NOMO-1 treated with dmso at 0.1 percent for 144 hours (cell line): ENCODE data around the gene PCDH9.

ENCODE experiments used
- DNase-seq: peaks from one replicate; lab custom pipeline; 2025; ENCODE audit not compliant: unreplicated experiment; lab: John Stamatoyannopoulos, UW

Gene PCDH9

DNA sequence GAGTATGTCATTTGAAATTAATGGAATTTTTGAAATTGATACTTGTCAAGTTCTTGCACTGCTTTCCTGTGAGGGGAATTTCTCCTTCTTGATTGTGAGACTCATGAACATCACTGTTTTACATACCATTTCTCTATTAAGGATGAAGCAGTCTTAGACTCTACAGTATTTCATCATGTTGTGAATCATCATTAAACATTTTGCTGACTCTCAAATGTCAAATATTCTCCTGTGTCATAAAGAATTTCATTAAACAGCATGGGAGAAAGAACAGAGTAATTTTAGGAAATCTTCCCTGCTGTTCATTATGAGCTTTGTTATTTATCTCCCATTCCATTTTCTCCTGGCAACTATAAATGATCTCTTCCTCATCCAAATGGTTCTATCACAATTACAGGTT, 729.0 kb downstream of the PCDH9 start:
- no peak for DNase-seq

DNA sequence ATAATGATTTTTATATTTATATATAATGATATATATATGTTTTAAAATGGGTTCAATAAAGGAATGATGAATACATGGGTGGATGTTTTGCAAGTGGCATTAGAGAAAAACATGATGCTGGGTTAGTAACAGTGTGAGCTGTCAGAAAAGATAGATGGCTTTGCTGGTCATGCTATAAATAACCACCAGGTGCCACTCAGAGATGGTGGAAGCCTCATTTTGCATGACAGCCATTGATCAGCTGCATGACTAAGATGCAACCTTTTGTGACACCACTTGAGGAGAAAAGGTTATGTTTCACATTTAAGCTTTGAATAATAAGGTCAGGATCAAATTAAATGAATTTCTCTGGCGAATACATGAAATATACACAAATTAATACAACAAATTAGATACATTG, 737.7 kb downstream of the PCDH9 start:
- DNase-seq = no peak

DNA sequence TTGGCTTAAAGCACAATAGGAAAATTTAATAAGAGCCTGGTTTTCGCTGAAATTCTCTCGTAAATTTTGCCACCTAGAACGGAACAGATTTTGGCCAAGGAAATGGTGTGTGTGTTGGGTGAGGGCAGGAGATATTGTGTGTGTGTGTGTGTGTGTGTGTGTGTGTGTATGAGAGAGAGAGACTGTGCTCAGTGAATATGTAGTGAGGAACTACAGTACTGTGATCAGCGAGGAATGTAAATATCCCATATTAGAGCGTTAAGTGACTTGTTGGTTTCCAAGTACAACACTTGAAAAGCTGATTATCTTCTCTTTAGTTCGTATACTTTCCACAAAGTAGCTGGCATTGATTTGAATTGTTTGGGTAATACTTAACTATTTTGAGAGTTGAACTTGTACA, 738.9 kb downstream of the PCDH9 start:
- no peak for DNase-seq

DNA sequence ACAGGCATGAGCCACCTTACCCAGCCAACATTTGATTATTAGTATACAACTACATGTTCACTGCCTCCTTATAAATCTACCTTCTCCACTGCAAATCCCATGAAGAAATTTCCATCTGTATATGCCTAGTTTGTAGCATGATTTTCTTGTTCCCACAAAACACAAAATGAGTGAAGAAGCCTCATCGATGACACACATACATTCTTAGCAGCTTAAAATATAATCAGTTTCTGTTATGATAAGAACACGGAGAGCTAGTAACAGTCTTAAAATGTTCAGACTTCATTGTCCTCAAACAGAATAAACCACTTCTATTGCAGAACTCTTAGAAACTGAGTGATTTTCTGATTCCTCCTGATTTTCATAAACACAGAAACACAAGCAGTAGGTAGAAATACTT, 740.5 kb downstream of the PCDH9 start:
- DNase-seq = no peak

DNA sequence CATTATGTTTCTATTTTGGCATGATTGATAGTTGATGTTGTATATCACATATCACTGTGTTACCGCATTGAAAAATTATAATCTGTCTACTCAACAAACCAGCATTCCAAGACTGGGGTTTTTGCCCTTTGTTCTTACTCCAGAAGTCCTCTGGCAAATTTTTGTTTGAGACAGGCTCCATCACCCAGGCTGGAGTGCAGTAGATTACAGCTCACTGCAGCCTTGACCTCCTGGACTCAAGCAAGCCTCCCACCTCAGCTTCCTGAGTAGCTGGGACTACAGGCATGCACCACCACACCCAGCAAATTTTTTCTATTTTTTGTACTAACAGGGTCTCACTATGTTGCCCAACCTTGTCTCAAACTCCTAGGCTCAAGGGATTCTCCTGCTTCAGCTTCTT, 741.0 kb downstream of the PCDH9 start:
- DNase-seq = no peak

DNA sequence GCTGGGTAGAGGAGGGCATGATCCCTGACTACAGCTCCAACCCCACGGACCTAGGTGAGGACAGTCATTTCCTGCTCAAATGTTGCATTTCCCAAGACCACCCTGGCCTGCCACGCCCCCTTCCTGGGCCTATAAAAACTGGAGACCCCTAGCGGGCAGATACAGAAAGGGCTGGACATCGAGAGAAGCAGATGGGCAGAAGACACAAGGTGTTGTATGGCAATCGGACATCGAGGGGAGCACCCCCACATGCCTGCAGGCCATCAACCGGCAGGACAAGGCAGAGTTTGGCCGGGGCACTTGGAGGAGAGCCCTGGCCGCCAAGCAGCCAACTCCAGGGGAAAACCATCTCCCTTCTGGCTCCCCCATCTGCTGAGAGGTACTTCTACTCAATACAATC, 746.4 kb downstream of the PCDH9 start:
- no peak for DNase-seq

DNA sequence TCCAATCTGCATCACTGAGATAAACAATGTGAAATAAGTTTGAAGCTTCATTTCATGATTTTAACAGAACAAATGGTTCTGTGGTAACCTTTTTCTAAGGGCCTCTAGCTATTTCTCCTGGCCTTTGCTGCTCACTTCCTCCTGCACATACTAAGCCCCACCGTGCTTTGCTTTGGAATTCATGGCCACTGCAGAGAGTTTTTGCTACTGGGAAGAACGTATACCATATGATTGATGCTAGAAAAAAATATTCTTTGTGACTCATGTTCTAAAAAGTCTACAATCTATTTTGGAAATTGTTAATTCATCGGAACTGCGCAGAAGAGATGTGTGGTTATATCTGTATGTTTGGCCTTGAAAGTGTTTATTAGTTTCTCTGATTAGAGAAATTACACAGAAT, 747.3 kb downstream of the PCDH9 start:
- no peak for DNase-seq

DNA sequence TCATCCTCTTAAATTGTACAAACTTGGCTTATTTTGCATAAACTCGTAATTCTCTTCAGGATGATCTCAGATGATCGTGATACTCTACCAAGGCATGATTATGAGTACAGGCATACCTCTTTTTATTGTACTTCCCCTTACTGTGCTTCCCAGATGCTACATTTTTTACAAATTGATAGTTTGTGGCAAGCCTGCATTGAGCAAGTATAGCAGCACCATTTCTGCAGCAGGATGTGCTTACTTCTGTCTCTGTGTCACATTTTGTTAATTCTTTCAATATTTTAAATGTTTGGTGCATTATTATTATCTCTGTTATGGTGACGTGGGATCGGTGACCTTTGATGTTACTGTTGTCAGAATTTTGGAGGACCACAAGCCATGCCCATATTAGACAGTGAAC, 752.3 kb downstream of the PCDH9 start:
- DNase-seq = no peak

DNA sequence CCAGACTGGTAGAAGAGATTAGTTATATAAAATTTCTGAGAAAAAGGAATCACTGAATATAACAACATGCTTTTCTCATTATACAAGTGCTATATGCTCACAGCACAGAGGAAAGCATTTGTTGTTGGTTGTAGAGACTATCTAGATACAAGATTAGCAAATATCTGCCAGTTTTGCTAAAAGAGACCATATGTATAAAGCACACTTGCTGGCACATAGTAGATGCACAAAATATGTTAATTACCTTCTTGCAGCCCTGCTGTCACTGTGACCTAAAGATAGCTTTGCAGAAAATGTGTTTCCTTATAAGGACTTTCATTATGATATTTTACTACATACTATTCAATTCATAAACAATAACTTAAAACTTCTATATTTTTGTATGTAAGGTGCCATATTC, 755.1 kb downstream of the PCDH9 start:
- no peak for DNase-seq

DNA sequence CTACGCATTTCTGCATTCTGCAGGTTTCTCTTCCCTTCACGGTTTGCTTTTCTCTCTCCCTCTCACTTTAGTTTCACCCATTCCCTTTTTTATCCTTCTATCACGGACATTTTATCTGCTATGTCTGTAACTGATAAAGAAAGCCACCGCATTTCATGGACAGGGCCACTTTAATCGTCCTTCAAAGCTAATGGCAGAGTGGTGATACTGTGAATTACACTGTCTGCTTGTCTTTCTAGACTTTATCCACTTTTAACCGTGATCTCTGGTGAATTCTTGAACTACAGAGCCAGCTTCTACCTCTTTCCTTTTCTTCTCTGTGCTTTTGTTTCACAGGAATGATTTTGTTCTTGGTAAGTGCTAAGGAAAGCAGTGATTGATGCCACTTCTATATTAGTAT, 760.4 kb downstream of the PCDH9 start:
- DNase-seq = no peak

DNA sequence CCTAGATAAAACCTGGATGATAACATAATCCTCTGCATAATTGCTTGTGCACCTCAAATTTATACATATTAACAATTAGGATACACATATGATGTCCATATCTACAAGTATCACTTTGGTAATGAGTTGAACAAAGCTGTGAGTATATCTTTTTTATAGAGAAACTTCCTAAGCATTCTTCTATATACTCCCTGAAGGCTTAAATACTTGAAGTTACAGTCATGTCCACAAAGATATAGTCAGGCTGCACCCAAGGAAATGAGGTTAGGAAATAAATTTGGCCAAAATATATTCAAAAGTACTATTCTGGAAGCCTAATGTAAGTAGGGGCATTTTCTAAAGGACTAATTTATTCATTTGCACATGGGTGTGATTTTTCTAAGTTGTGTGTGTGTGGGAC, 761.5 kb downstream of the PCDH9 start:
- DNase-seq = no peak

DNA sequence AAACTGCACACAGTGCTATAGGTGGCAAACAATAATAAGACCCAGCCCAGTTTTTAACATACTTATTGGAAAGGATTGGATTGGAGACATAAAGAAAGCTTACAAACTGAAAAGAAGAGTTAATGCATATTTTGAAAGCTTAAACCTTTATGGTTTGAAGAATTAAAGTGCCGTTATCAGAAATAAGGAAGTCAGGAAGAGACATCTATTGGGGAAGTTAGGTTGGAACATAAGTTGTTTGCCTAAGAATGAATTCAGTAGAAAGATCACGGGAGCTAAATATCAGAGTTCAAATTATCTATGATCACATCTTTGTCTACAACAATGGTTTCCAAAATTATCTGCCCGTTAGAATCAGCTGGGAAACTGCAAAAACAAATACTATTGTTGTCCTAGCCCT, 767.9 kb downstream of the PCDH9 start:
- DNase-seq = no peak

DNA sequence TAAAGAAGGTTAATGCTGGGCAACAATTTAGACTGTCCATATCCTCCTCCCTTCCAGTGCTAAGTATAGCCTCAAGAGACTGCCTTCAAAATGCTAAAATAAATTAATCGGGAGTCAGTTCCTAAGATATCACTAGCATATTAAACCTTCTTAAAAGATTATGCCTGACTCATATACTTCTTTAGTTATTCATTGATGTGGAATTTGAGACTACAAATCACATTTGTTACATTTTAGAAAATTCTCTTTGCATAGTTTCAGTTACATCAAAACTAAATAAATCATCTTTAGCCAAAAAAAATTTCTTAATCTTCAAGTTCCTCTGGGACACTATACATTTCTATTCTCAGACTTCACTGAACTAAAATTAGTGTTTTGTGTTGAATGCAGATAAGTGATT, 769.1 kb downstream of the PCDH9 start:
- DNase-seq = no peak

DNA sequence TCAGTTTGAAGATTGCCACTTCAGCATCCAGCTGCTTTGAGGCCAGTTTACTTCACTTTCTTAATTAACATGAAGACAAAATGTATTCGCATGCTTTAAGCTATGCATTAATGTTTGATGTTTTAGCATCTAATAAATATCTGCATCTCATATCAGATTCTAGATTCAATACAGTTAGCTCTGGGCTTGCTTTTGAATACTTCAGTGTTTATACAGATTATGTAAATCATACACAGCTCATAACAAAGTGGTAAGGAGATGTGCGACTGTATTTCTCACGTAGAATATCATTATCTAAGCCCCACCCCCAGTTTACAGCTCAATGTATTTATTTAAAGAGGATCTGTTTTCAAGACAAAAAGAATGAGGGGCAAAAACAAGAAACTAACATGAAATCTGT, 770.5 kb downstream of the PCDH9 start:
- DNase-seq = no peak

DNA sequence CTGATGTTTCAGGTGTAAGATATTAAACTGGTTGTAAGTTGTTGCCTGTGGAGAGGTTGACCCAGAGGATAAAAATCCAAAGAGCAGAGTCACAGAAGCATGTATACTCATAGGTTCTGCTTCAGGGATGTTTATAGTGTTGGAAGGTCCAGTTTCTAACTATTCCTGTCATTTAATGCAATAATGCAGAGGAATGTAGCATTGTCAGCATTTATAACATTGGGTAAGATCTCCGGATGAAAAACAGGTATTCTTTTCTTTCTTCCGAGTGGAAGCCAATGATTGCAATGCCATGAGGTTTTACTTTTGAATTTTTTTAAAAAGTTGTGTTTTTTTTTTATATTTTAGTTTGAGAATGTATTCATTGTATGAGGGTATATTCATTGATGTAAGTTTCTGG, 771.0 kb downstream of the PCDH9 start:
- no peak for DNase-seq

DNA sequence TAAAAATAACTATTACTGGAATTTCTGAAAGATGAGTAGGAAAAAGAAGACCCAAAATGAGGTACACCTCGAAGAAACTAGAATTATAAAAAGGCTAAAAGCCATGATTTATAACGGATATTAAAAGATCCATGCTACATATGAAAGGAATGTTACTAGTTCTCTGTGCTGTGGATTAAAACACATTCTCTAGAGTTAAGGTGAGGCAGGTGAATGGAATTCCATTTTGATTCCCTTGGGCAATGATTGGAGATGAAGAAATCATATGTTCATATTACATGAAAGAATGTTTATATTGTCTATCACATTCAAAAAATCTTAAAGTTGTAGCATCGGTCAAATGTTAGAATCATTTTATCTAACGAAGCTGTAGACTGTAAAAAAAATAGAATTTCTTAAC, 783.7 kb downstream of the PCDH9 start:
- DNase-seq = no peak

DNA sequence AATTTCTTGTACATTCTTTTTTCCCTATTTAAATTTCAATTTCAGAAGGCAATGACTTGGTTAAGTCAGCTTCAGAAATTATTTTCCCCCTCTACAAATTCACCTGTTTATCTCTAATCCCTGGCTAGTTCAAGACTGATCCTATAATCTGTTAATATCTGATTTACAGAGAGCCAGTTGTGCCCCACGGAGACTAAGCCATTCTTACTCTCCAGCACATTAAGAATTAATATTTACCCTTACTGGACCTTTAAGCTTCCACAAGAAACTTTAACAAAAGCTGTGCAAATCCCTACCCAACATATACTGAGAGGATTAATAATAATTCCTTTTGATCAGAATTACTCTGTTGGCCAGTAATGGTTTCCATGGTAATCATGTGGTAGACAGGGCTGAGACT, 786.2 kb downstream of the PCDH9 start:
- no peak for DNase-seq

DNA sequence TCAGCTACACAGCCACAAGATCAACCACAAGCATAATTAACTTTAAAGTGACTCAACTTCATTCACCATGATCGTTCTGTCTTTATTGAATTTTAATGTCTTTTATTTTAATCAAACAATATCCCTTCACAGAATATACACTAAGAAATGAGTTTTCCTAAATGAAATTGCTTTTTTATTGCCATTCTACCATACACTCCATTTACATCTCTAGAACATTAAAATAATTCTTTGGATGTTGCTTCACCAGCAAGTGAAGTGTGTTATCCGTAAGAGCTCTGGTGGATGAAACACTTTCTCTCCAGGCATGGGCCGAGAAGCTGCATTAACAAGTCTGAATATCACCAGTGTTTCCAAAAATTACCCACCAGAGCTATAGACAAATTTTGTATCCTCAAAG, 789.2 kb downstream of the PCDH9 start:
- no peak for DNase-seq

DNA sequence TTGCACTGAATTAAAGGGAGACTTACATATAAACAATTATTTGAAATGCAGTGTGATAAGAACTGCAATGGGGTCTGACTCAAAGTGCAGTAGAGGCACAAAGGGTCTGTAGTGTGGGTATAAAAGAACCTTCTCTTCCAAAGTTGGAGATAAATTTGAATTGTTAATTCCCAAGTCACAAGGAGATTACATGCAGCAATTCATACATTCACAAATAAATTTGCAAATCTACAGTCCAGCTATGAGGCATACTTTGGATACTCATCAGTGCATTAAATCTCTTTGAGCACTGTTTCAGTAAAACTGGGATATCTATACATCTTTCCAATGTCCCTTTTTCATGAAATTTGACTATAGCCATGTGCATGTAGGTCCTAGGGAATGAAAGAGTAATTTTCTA, 799.4 kb downstream of the PCDH9 start:
- DNase-seq = no peak

DNA sequence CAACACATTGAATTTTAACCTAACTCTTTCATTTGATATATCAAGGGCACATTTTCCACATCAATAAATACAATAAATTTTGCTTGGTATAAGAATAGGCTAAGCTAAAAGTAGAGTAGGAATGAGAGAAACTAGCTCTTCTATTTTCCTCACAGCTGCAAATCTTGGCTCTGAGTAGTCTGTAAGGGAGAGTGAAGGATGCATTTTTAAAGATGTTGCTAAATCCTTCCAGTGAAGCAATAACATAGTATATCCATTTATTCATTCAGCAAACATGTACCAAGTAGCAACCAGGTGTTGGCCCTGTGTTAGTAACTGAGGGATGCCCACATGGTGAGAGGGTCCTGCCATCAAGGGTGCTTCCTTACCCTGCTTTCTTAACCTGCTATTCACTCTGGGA, 799.9 kb downstream of the PCDH9 start:
- no peak for DNase-seq

DNA sequence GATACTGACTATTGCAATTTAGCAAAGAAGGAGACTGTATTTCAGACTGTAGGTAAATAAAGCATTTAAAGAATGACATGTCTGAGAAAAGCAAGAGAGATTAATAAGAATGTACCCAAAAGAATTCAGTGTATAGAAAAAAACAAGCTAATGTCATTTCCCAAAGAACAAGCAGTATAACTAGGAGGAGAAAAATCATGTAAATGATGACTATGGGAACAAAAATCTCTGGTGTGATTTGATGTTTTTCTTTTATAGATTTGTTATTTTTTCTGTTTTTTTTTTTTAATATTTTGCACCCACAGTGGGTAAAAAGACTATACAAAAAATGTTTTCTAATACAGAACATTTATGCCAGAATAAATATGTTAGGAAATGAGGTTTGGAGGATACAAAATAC, 801.0 kb downstream of the PCDH9 start:
- DNase-seq = no peak

DNA sequence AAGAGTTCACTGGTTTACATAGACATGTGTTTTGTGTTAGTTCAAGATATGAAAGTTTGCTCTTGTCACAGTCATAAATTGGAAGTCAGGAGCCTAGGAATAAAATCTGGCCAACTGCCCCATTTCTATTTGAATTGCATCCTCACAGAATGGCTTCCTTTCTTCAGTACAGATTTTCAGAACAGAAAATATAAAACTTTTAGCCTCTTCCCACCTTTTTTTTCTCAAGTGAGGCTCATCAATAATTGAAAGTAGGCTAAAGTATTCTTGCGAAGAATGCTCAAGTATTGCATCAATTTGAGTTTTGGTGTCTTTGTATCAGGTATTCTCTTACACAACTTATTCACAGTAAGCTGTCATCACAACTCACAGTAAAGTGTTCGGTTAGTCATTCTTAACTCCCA, 802.7 kb downstream of the PCDH9 start:
- DNase-seq = no peak

DNA sequence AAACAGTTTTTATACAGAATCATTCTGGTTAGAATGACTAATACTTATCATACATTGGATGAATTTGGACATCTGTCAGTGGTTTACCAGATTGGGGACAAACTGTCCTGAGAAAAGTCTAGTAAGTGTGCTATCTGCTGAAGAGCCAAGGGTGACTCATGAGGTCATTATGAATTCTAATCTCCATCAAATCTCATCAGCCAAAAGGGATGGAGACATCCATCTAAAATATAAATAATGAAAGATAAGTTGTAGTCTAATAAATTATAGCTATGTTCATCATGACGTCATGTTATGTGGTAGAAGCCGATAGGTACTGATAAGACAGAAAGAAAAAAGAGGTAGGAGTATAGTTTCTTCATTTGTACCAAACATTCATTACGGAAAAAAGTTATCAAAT, 804.4 kb downstream of the PCDH9 start:
- no peak for DNase-seq

DNA sequence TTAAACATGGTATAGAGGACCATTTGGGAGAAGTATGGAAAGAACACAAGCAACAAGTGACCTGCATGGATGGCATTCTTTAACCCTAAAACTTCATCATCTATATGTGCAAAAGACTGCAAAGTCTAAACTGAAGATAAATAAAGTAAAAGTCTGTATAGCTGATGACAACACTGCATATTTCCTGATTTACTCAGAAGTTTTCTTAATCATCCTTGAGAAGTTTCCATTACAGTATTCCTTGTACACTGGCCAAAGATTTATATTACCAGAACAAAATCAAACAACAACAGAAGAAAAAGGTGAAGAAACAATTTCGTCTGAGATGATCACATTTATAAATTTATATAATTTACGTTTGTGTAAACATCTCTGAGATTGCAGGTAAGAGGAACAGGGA, 805.7 kb downstream of the PCDH9 start:
- DNase-seq = no peak
